Astrocyte of the hippocampus (primary cell): ENCODE data around the gene HIVEP3.

ENCODE experiments used
- DNase-seq: peaks from one replicate; pipeline ENCODE4 v3.0.0; 2011; ENCODE audit warnings: low read depth, low spot score

HIVEP3 gene

GRCh38 chr1:41632781-41633575, 285.7 kb downstream of the HIVEP3 start:
- DNase-seq: peak; percentile 16

- DNase-seq: peak; percentile 70
Observed at GRCh38 chr1:41631971-41632370, 286.8 kb downstream of the HIVEP3 start.

- DNase-seq: peak; percentile 38
Observed at GRCh38 chr1:41631154-41631553, 287.6 kb downstream of the HIVEP3 start.

- peak; percentile 97 for DNase-seq
Observed at GRCh38 chr1:41629571-41629970, 289.2 kb downstream of the HIVEP3 start.

GRCh38 chr1:41629141-41629540, 289.6 kb downstream of the HIVEP3 start:
- peak; percentile 86 for DNase-seq

GRCh38 chr1:41627491-41628280, 291.0 kb downstream of the HIVEP3 start:
- DNase-seq: peak; percentile 54

- peak; percentile 68 for DNase-seq
Observed at GRCh38 chr1:41626616-41627375, 291.9 kb downstream of the HIVEP3 start.

- peak; percentile 77 for DNase-seq
Observed at GRCh38 chr1:41626146-41626545, 292.6 kb downstream of the HIVEP3 start.

- DNase-seq: no peak
Observed at GRCh38 chr1:41623736-41624135, 295.0 kb downstream of the HIVEP3 start.

- DNase-seq: peak; percentile 34
Observed at GRCh38 chr1:41622859-41623732, 295.6 kb downstream of the HIVEP3 start.

GRCh38 chr1:41622402-41622801, 296.3 kb downstream of the HIVEP3 start:
- peak; percentile 39 for DNase-seq

GRCh38 chr1:41621791-41622190, 296.9 kb downstream of the HIVEP3 start:
- DNase-seq: no peak

- DNase-seq: no peak
Observed at GRCh38 chr1:41621256-41621655, 297.5 kb downstream of the HIVEP3 start.

- DNase-seq: no peak
Observed at GRCh38 chr1:41620365-41621169, 298.2 kb downstream of the HIVEP3 start.

- peak; percentile 55 for DNase-seq
Observed at GRCh38 chr1:41619511-41620364, 299.0 kb downstream of the HIVEP3 start.

- DNase-seq: no peak
Observed at GRCh38 chr1:41618871-41619270, 299.9 kb downstream of the HIVEP3 start.

GRCh38 chr1:41618066-41618825, 300.5 kb downstream of the HIVEP3 start:
- peak; percentile 67 for DNase-seq

- no peak for DNase-seq
Observed at GRCh38 chr1:41617336-41617735, 301.4 kb downstream of the HIVEP3 start.

- DNase-seq: no peak
Observed at GRCh38 chr1:41616563-41616962, 302.2 kb downstream of the HIVEP3 start.
